ENCODE data around the gene FKBP1A.

DNA sequence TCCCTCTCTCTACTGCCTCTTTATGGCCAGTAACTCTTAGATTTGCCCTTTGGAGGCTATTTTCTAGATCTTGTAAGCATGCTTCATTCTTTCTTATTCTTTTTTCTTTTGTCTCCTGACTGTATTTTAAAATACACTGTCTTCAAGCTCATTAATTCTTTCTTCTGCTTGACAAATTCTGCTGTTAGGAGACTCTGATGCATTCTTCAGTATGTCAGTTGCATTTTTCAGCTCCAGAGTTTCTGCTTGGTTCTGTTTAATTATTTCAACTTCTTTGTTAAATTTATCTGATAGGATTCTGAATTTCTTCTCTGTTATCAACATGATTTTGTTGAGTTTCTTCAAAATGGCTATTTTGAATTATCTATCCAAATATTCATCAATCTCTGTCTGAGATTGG, 38.9 kb downstream of the FKBP1A start:
- TF ChIP-seq, protein P1, sequence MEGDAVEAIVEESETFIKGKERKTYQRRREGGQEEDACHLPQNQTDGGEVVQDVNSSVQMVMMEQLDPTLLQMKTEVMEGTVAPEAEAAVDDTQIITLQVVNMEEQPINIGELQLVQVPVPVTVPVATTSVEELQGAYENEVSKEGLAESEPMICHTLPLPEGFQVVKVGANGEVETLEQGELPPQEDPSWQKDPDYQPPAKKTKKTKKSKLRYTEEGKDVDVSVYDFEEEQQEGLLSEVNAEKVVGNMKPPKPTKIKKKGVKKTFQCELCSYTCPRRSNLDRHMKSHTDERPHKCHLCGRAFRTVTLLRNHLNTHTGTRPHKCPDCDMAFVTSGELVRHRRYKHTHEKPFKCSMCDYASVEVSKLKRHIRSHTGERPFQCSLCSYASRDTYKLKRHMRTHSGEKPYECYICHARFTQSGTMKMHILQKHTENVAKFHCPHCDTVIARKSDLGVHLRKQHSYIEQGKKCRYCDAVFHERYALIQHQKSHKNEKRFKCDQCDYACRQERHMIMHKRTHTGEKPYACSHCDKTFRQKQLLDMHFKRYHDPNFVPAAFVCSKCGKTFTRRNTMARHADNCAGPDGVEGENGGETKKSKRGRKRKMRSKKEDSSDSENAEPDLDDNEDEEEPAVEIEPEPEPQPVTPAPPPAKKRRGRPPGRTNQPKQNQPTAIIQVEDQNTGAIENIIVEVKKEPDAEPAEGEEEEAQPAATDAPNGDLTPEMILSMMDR (IDR thresholded peaks at IDR 0.05; ENCODE audit: low read depth, low read length), result no peak
- no peak for TF ChIP-seq EZH2phosphoT487 (IDR thresholded peaks at IDR 0.05; ENCODE audit: low read depth)

Data from OCI-LY3 (cell line).